Measurements from ENCODE around the gene GPC3. TPM values are rescaled to one million over a fixed set of nuclear protein-coding genes. Genes with fewer than 3 reads are reported as not detected.

GPC3 gene
- total and polyA plus RNA-seq, 2 of the 4 experiments (the other 2 are of a cell fraction): not detected

DNA sequence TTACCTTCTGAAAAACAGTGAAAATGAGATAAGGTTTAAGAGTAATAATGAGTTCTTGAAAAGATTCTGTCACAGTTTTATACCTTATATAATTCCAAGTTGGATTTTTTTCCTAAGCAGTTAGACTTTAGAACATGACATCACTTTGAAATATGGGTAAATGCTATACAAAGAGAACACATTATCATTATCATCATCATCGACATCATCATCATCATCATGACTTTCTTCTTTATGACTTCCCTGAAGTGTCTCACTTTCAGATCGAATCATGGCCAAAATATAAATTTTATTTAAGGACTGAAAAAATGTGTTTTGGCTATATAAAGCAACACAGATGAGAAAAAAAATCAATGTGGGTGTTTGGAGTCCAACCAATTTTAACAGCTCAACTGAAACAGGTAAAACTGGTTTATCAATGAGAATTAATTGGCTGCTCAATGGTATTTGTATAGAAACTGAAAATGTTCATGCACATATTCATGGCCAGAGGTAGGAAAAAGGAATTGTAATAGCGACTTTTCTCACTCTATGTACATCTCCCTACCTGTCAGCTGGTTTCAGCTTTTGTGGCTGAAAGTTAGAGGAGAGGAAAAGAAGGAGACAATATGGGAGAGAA is 327.0 kb downstream of the GPC3 start:
- no peaks in the 10 kb centered on the region for H3K9me1 ChIP-seq (ENCODE audit: insufficient read depth, low read length)
- TF ChIP-seq MAZ (IDR thresholded peaks at IDR 0.05; ENCODE audit: borderline replicate concordance, low read depth, low read length) (no peak), RCOR1 (IDR thresholded peaks at IDR 0.05; ENCODE audit: insufficient replicate concordance, low read length) (no peak), MAFK (IDR thresholded peaks at IDR 0.05; ENCODE audit: low read depth, low read length) (no peak), RFX5 (IDR thresholded peaks at IDR 0.05; ENCODE audit: low read depth, low read length) (no peak), NFE2L2 (IDR thresholded peaks at IDR 0.05; ENCODE audit: low read depth, low read length) (no peak), RAD21 (IDR thresholded peaks at IDR 0.05; ENCODE audit: low read length) (no peak), CEBPB (IDR thresholded peaks at IDR 0.05; ENCODE audit: low read depth, low read length) (no peak)

More for the DNA sequence above, 327.0 kb downstream of the GPC3 start:
- H3K27me3 ChIP-seq (ENCODE audit: control insufficient read depth, insufficient read depth, low read length): no peaks in the 10 kb centered on the region
- no peak overlapping the region for H3K4ac ChIP-seq (ENCODE audit: low read depth, low read length)
- no peaks in the 10 kb centered on the region for H4K20me1 ChIP-seq (ENCODE audit: insufficient read depth, low read length)
- dilution Hi-C loops (cut with HindIII; ENCODE audit: low sequenced_read_pairs, unreplicated experiment): no loop called here
- H3K4me1 ChIP-seq (ENCODE audit: control insufficient read depth, insufficient read depth, low read length): no peaks in the 10 kb centered on the region
- no peak overlapping the region for H2BK20ac ChIP-seq (ENCODE audit: low read depth, low read length)
- CTCF ChIA-PET: no interaction called here
- POLR2A ChIA-PET (ENCODE audit: unreplicated experiment): no interaction called here
- no peak overlapping the region for H2BK15ac ChIP-seq (ENCODE audit: low read depth, low read length)
- WGBS, 2 experiments (ENCODE audit: extremely low coverage in 2 of 2, insufficient read length in 1 of 2): no CpG with 5 or more reads among the region's 3 CpGs
- no peak overlapping the region for H3K27ac ChIP-seq (ENCODE audit: insufficient read depth, low read length)
- DNase-seq (no peak), ATAC-seq (ENCODE audit: low read depth) (no peak)
- H4K8ac ChIP-seq (ENCODE audit: low read depth in 2 of 2, low read length in 2 of 2): no peak overlapping the region
- no peak overlapping the region for H2AK5ac ChIP-seq (ENCODE audit: low read depth, low read length)
- H2AFZ ChIP-seq (replicated peaks; ENCODE audit: low read length, poor library complexity): no peak overlapping the region
- no peak overlapping the region for H3K9ac ChIP-seq (ENCODE audit: low read depth, low read length)
- in situ Hi-C loops (cut with MboI; ENCODE audit: low sequenced_read_pairs): no loop called here
- no peaks in the 10 kb centered on the region for H3K79me1 ChIP-seq (ENCODE audit: low read depth in 1 of 2, low read length in 2 of 2)
- no peak overlapping the region for H3K18ac ChIP-seq (ENCODE audit: low read depth, low read length)
- no peak overlapping the region for H3K4me2 ChIP-seq (ENCODE audit: low read depth, low read length)
- no TSS peak for BruUV-seq (replicated peaks)
- no peak overlapping the region for H3K14ac ChIP-seq (replicated peaks; ENCODE audit: low read depth, low read length)
- H3K9me3 ChIP-seq (ENCODE audit: control insufficient read depth, insufficient read depth, low read length): no peaks in the 10 kb centered on the region
- H3K4me3 ChIP-seq (ENCODE audit: insufficient read depth, low read depth, low read length): no peak overlapping the region
- H3K36me3 ChIP-seq (ENCODE audit: control insufficient read depth, insufficient read depth, low read length): no peaks in the 10 kb centered on the region
- intact Hi-C loops (cut with micrococcal nuclease): no loop called here
- no peak overlapping the region for H2BK5ac ChIP-seq (ENCODE audit: low read depth, low read length, poor library complexity, severe bottlenecking)
- H2BK120ac ChIP-seq (ENCODE audit: low read depth, low read length): no peak overlapping the region
- no peak overlapping the region for H4K91ac ChIP-seq (ENCODE audit: insufficient read depth, low read depth, low read length)
- no peak overlapping the region for H2AK9ac ChIP-seq (replicated peaks; ENCODE audit: low read depth, low read length, poor library complexity)
- H3K56ac ChIP-seq (ENCODE audit: extremely low read depth, insufficient read depth, low read length): no peak overlapping the region
- no peak overlapping the region for H4K5ac ChIP-seq (ENCODE audit: low read depth, low read length)
- H3K23ac ChIP-seq (ENCODE audit: low read depth, low read length): no peak overlapping the region

Measured in IMR-90 (cell line).